Measurements from ENCODE around the gene SYT13.

DNA sequence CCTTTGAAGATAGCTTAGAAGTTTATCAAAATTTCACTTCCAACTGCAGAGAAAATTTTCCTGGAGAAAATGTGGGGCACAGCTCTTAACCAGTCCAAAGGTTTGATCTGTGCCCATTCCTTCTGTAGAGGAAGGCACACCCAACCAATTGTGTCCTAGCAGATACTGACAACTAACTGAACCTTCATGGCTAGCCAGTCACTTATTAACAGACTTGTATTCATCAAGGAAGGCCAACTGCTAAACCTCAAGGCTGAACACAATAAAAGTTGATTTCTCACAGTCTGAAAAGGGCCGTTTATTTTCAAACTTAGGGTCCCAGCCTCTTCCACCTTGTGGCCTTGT is 19.5 kb downstream of the SYT13 start:
- TF ChIP-seq TAF1 (IDR thresholded peaks at IDR 0.05; ENCODE audit: low read depth, low read length): no peak
- TF ChIP-seq POLR2A (IDR thresholded peaks at IDR 0.05; ENCODE audit: low read depth, low read length): no peak
- TF ChIP-seq POLR2AphosphoS5 (IDR thresholded peaks at IDR 0.05; ENCODE audit: low read depth, low read length): no peak
- no peak for TF ChIP-seq SPI1 (IDR thresholded peaks at IDR 0.05; ENCODE audit: low read depth, low read length)

All from GM12891 (cell line).